HG03025 (cell line): ENCODE results near the gene PLGLB2.
"Not testable (repeated sequence)": the region's sequence is repeated elsewhere in the genome, so short reads cannot be mapped to it uniquely, and the experiment has no call there.

ENCODE experiments used
- ATAC-seq: cut with Tn5 transposase; IDR thresholded peaks from one replicate; pipeline ENCODE4 v1.9.1; 2021; ENCODE audit warnings: mild to moderate bottlenecking, moderate library complexity; ENCODE audit not compliant: unreplicated experiment, low FRiP score

PLGLB2 gene

DNA sequence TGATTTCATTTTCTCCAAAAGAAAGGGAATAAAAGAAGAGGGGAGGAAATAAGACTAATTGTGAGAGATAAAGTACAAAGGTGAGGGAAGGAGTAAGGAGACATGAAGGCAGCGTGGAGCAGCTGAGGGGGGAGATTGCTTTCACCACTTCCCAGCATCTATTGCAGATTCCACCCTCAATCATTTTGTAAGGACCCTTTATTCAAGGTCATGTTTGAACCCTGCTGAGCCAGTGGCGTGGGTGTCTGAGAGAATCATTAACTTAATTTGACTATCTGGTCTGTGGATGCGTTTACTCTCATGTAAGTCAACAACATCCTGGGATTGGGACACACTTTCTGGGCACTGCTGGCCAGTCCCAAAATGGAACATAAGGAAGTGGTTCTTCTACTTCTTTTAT lies at the start of gene PLGLB2:
PLGLB2 (plus strand) TSS at position 297 of the 400 bp plus-strand sequence; CDS start at position 364, 67 bp downstream.
- ATAC-seq: not testable (repeated sequence)

DNA sequence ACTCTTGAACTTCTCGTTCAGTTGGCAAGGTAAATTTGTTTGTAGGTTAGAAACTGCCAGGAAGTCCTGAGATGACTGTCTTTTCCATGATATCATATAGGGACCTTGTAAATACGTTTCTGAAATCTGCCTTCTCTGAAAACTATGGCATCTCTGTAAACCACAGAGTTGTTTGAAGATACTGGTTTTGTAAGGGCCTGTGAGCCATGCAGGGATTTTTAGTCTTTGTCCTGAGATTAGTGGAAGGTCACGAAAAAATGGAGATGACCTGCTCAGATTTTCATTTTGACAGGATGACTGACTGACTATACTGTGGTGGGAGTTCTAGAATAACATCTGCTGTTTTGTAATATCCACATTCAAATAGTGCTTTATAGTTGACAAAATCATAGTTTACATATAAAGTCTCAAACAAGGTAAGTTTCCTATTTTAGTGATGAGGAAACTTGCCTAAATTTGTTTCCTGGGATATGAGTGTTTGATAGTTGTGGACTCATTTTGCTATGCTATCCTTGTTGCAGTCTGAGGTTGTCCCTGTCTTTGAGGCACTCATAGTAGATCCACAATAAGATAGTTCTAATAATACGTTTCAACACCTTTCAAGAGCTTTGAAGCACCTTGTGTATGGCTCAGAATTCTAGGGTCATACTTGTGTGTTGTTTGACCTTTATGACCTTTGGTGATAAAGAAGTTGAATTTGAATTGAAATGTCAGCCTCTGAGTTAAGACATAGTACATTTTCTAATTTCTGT lies 43.1 kb upstream of the PLGLB2 start:
- ATAC-seq: not testable (repeated sequence)

- not testable (repeated sequence) for ATAC-seq
These were observed 39.5 kb upstream of the PLGLB2 start for GRCh38 chr2:87708368-87708767.

GRCh38 chr2:87727940-87728599 lies 19.8 kb upstream of the PLGLB2 start:
- not testable (repeated sequence) for ATAC-seq

GRCh38 chr2:87740928-87741327 lies 7.0 kb upstream of the PLGLB2 start:
- not testable (repeated sequence) for ATAC-seq

DNA sequence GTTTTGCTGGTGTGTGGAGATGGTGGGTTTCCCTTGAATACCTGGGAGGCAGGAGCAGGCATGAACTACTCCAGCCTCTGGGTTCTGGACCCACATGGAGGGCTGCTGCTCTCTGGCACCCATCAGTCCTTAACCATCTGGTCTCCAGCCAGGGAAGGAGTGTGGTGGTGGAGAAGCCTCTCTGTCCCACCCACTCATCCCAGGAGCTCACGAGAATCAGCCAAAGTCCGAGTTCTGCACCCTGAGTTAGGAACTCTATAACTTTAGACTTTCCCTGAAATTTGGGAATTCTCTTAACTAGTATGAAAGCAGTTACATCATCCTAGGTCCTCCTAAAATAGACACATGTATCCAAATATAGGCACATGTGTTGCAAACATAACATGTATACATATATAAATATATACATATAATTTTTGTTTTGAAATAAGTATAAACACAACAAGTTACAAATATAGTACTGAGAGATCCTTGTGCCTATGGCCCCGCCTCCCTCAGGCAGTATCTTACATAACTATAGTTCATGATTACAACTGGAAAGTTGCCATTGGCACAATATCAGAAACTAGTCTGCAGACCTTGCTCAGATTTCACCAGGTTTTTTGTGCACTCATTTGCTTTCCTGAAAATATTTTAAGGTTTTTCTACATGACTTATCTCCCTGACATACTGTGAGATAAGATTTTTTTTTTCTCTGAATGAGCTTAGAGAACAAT lies 5.3 kb upstream of the PLGLB2 start:
- ATAC-seq: not testable (repeated sequence)

DNA sequence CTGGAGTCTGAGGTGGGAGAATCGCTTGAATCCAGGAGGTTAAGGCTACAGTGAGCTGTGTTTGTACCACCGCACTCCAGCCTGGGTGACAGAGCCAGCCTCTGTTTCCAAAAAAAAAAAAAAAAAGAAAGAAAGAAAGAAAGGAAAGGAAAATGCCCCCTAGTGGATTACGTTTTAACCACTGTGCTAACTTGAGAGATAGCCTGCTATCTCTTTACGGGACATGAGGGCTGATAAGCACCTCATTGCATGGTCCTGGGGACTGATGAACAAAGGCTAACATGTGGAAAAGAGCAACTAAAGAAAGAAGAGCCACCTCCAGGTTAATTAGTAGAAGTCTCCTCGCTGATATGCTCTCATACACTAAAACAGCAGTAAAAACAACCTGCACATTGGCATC lies 4.2 kb upstream of the PLGLB2 start:
- ATAC-seq: not testable (repeated sequence)

DNA sequence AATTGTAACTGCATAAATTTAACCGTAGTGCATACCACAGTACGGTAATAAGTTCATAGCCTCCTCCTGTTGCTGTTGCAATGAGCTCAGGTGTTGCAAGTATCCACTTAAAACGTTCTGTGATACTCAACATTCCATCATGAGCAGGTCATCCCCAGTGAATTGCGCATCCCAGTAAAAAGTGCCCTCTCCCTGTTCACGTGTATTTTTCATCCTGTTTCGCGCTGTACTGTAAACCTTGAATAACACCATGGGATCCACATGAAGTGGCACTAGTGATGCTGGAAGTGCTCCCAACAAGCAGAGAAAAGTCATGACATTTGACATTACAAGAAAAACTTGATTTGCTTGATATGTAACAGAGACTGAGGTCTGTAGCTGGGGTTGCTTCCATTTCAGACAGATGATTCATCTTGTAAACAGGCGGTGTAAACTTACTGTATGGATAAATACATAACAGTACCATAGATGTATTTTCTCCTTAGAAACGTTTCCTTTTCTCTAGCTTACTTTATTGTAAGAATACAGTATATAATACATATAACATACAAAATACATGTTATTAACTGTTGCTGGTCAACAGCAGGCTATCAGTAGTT lies 2.4 kb upstream of the PLGLB2 start:
- not testable (repeated sequence) for ATAC-seq

DNA sequence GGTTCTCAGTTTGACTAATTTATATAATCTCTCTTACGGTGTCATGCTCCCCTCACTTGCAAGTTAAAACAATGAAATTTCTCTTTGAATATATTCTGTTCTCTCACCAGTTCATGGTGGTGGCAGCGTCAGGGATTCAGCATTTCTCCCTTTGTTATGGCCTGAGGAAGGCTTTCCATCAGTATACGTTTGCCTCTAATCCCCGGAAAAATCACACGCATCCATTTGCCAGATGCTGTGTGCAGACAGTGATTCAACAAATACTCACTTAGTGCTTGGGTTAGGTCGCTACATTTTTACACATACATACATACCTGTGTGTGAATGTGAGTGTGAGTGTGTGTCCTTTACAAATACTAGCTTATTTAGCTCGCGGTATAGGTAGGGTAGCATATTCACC lies 637 bp downstream of the PLGLB2 start:
- not testable (repeated sequence) for ATAC-seq

DNA sequence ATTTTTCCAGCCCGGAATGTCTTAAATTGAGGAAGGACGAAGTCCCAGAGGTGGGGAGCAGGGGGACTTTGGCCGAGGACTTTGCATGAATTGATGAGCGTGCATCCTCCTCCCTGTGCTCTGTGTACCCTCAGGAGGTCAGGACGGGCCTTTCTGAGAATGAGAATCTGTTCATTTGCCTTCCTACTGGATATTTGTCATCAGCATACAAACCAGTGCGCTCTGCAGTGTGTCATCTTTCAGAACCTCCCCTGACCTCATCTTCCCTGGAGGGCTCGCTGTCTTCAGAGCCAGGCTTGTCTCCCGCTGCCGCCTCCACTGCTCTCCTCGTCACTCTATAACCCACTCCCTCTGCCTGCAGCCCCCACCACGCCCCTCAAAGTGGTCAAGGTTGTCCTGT lies 2.7 kb downstream of the PLGLB2 start:
- not testable (repeated sequence) for ATAC-seq

- ATAC-seq: not testable (repeated sequence)
These were observed 6.9 kb downstream of the PLGLB2 start for GRCh38 chr2:87754759-87755158.
